Measurements from ENCODE around the gene ACBD6. TPM values are rescaled to one million over a fixed set of nuclear protein-coding genes. Genes with fewer than 3 reads are reported as not detected.

Gene ACBD6
- total and polyA plus RNA-seq, 4 donors: 8.3 to 17.3 (median 14.0) TPM

- Histone ChIP-seq H3K9me3 (ENCODE audit: control insufficient read depth in 4 of 4, low read length in 3 of 4) (no peaks in the 10 kb centered on the region), H3K27ac (ENCODE audit: low read depth in 1 of 2, low read length in 2 of 2) (no peak overlapping the region), H3K36me3 (ENCODE audit: control insufficient read depth in 4 of 4, insufficient read depth in 3 of 4, low read depth in 1 of 4, low read length in 3 of 4) (no peaks in the 10 kb centered on the region), H3K9ac (ENCODE audit: low read depth in 1 of 2, low read length in 2 of 2) (no peak overlapping the region), H3K4me1 (ENCODE audit: control insufficient read depth in 4 of 4, insufficient read depth in 4 of 4, low read length in 3 of 4) (no peaks in the 10 kb centered on the region), H3K27me3 (ENCODE audit: control insufficient read depth in 4 of 4, insufficient read depth in 4 of 4, low read length in 3 of 4) (no peaks in the 10 kb centered on the region), H3K4me3 (ENCODE audit: low read depth in 1 of 3, low read length in 3 of 3) (no peak overlapping the region)
- no peak for DNase-seq (ENCODE audit: low spot score)
- TF ChIP-seq FOXA2 (IDR thresholded peaks at IDR 0.05) (no peak), TAF1 (conservative IDR thresholded peaks at IDR 0.05) (no peak), HNF4A (conservative IDR thresholded peaks at IDR 0.05) (no peak), REST (IDR thresholded peaks at IDR 0.05) (no peak), GABPA (IDR thresholded peaks at IDR 0.05 in 1 of 2, conservative IDR thresholded peaks at IDR 0.05 in 1 of 2) (no peak), YY1 (IDR thresholded peaks at IDR 0.05) (no peak), ZBTB33 (IDR thresholded peaks at IDR 0.05) (no peak), ATF3 (IDR thresholded peaks at IDR 0.05) (no peak), HNF4G (IDR thresholded peaks at IDR 0.05) (no peak), EGR1 (IDR thresholded peaks at IDR 0.05; ENCODE audit: low read depth in 2 of 2) (no peak), JUND (IDR thresholded peaks at IDR 0.05) (no peak), RAD21 (IDR thresholded peaks at IDR 0.05) (no peak), NR2F2 (IDR thresholded peaks at IDR 0.05) (no peak), FOXA1 (IDR thresholded peaks at IDR 0.05) (no peak), SP1 (IDR thresholded peaks at IDR 0.05) (no peak), MAX (IDR thresholded peaks at IDR 0.05) (no peak), RXRA (IDR thresholded peaks at IDR 0.05) (no peak), CTCF (IDR thresholded peaks at IDR 0.05; ENCODE audit: low read depth, low read length, missing input control) (no peak)
- WGBS: over 99% methylated on average over 7 of the region's 7 CpGs
Measured at GRCh38 chr1:180392427-180393145, 109.8 kb downstream of the ACBD6 start.

All from liver (tissue), 9 donors.